ENCODE data around the gene NR2F1-AS1. TPM values are rescaled to one million over a fixed set of nuclear protein-coding genes. Genes with fewer than 3 reads are reported as not detected.

The NR2F1-AS1 gene
- total RNA-seq, 6 experiments from 2014 or later = 22.9 to 26.2 (median 24.8) TPM

- DNase-seq = no peak
- H3K4me3 Mint-ChIP-seq = no peak overlapping the region
- H3K36me3 Mint-ChIP-seq (ENCODE audit: low read depth) = peaks cover 32% of the 10 kb centered on the region
- TF ChIP-seq CTCF (IDR thresholded peaks at IDR 0.05) = no peak
- H3K9me3 Mint-ChIP-seq = peaks cover 17% of the 10 kb centered on the region
- peaks cover 17% of the 10 kb centered on the region for H3K4me1 Mint-ChIP-seq (ENCODE audit: low read depth)
- H3K27ac Mint-ChIP-seq = no peak overlapping the region
- no peaks in the 10 kb centered on the region for H3K27me3 Mint-ChIP-seq (ENCODE audit: insufficient read depth)
Observed at GRCh38 chr5:93572101-93572607, 8.9 kb downstream of the NR2F1-AS1 start.

DNA sequence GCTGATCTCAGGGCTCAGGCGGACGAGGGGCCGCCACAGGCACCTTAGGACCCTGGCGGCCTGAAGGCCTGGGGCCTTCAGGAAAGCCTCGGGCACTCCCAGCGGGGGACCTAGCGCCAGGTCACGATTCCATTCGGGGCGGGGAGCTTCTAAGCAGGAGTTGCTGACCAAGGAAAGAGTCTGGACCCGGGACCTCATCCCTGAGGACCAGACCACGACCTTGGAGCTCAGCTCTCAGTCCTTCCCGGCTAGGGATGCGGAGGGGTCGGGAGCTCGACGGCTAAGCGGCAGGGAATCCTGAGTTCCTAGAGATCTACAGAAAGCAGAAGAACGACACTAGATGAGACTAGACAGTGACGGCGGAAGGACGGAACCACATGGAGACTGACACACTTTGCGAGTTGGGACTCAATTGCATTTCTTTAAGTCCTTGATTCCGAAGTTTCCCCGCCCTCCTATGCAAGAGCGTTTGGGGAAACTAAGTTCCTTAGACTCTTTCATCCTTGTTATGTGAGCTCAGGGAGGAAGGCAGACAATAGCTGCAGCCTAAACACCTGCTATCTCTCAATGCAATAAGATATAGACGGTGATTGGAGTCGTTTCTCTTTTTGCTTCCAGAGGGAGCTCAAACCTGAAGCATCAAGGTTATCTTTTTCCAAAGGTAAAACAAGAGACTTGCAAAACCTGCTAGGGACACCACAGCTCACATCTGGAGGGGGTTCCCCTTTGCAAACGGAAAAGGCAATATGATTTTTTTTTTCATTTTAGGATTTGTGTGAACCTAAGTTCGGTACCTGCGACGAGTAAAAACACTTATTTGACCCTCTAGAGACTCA is 9.7 kb downstream of the NR2F1-AS1 start:
- Mint-ChIP-seq H3K27ac (no peak overlapping the region), H3K9me3 (peaks cover 17% of the 10 kb centered on the region), H3K27me3 (ENCODE audit: insufficient read depth) (no peaks in the 10 kb centered on the region), H3K4me1 (ENCODE audit: low read depth) (peaks cover 12% of the 10 kb centered on the region), H3K36me3 (ENCODE audit: low read depth) (peaks cover 32% of the 10 kb centered on the region), H3K4me3 (no peak overlapping the region)
- TF ChIP-seq CTCF (IDR thresholded peaks at IDR 0.05) = no peak
- DNase-seq = no peak

DNA sequence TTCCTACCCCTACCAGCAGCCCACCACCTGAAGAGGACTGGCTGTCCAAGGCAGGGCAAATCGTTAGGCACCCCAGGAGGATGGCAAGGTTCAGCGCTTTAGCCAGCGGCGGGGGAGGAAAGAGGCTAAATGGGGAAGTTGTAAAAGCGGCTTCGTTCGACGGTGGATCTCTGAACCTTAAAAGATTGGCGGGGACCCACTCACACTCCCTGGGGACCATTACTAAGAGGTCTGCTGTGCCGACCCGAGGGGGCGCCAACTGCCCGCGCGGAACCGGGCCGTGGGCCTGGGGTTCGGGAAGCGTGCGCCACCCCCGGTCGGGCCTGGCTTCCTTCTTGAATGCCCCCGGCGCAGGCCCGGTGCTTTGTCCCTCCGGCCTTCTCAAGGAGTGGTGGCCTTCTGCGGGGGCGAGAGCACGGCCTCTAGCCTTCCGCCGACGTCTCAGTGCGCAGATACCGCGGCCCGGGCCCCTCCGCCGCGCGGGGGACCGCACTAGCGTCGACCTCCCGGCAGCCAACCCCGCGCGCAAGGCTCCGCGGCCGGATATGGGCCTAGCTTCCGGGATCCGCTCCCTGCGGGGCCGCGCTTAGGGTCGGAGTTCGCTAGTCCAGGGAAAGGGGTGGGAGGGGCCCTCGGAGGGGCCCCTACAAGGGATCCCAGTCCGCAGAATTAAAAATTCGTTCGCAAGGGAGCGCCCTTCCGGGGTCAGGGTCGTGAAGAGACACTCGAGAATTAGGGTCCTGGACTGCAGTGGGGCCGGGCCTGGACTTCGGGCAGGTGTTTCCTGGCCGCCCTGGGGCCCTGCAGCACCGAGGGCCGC is 10.5 kb downstream of the NR2F1-AS1 start:
- peaks cover 17% of the 10 kb centered on the region for H3K9me3 Mint-ChIP-seq
- DNase-seq = no peak
- H3K27me3 Mint-ChIP-seq (ENCODE audit: insufficient read depth) = no peaks in the 10 kb centered on the region
- TF ChIP-seq CTCF (IDR thresholded peaks at IDR 0.05) = no peak
- peaks cover 4% of the 10 kb centered on the region for H3K4me1 Mint-ChIP-seq (ENCODE audit: low read depth)
- no peak overlapping the region for H3K4me3 Mint-ChIP-seq
- peaks cover 32% of the 10 kb centered on the region for H3K36me3 Mint-ChIP-seq (ENCODE audit: low read depth)
- H3K27ac Mint-ChIP-seq = no peak overlapping the region

DNA sequence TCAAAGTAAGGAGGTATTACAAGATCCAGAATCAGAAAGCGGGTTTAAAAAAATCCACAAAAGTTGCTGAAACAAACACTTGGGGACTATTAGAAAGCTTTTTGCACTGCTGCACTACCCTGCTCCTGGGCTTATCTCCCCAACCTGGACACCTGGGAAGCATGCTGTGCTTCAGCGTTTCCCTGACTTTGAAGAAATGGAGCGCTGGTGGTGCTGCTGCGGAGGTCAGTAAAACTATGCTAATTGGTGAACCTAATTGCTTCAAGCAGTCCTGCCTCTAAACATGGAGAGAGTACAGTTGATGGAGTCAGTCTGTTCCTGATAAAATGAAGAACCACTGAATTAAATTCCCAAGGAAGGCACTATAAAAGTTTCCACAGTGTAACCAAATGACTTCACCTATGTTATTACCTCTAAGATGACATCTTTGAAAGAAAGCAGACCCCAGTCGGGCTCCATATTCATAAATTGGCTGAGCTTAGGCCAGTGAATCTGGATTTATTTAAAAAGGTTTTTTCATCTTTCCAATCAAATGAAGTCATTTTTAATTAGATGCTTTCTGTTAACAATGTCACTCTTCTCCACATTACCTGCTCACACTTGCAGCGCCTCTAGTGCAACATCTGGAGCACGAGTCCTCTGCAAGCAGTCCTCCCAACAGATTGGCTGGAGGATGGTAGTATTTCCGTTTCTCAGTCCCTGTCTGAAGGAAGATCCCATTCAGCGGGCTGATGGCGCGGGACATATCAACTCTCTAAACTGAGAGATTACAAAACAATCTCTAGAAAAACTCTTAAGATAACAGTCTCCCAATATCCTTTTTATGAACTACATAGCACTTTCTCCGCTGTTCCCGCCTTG is 11.5 kb downstream of the NR2F1-AS1 start:
- H3K4me3 Mint-ChIP-seq = no peak overlapping the region
- H3K27ac Mint-ChIP-seq = no peak overlapping the region
- H3K4me1 Mint-ChIP-seq (ENCODE audit: low read depth) = peaks cover 5% of the 10 kb centered on the region
- no peak for DNase-seq
- no peaks in the 10 kb centered on the region for H3K27me3 Mint-ChIP-seq (ENCODE audit: insufficient read depth)
- no peak for TF ChIP-seq CTCF (IDR thresholded peaks at IDR 0.05)
- H3K9me3 Mint-ChIP-seq = peaks cover 17% of the 10 kb centered on the region
- H3K36me3 Mint-ChIP-seq (ENCODE audit: low read depth) = peaks cover 32% of the 10 kb centered on the region

DNA sequence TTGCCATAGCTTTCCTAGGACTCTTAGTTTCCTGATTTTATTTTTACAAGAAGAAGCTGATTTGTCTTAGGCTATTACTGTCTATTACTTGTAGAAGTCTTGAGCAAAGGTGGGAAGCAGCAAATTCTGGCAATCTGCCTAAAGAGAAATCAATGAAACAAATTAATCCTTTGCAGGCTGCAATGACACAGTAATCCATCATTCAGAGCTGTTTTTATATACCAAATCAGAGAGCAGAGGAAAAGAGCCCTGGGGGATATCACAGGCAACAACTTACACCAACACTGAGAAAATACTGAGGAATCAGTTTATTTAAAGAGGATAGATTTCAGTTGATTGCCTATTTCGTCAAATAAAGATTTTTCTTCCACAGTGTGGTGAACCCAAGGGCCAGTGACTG is 13.6 kb downstream of the NR2F1-AS1 start:
- TF ChIP-seq CTCF (IDR thresholded peaks at IDR 0.05) = no peak
- H3K27me3 Mint-ChIP-seq (ENCODE audit: insufficient read depth) = no peaks in the 10 kb centered on the region
- no peak overlapping the region for H3K27ac Mint-ChIP-seq
- H3K36me3 Mint-ChIP-seq (ENCODE audit: low read depth) = peaks cover 27% of the 10 kb centered on the region
- DNase-seq = no peak
- H3K9me3 Mint-ChIP-seq = peaks cover 10% of the 10 kb centered on the region
- H3K4me3 Mint-ChIP-seq = no peak overlapping the region
- peaks cover 11% of the 10 kb centered on the region for H3K4me1 Mint-ChIP-seq (ENCODE audit: low read depth)

Data from HFFc6 (cell line).